OCI-LY3 (cell line): ENCODE results near the gene CPZ.

ENCODE experiments used
- CTCF ChIP-seq: fragments of 200-600, 300-600 bp; sonication (generic); IDR thresholded peaks from 2 replicates; pipeline ENCODE4 v1.5.1; 2014; ENCODE audit warnings: antibody characterized with exemption, low read length, low read depth
- EZH2phosphoT487 ChIP-seq: fragments of 200-600 bp; shearing (Covaris generic); IDR thresholded peaks from 2 replicates; pipeline ENCODE4 v1.6.1; 2018; ENCODE audit warnings: antibody characterized with exemption, mixed run types, low read depth

- no peak for TF ChIP-seq CTCF
- TF ChIP-seq EZH2phosphoT487, result no peak
Observed at GRCh38 chr4:8544741-8545438, 47.7 kb upstream of the CPZ start.
